H9 (cell line): ENCODE data around the gene LYRM2. TPM values are rescaled to one million over a fixed set of nuclear protein-coding genes. Genes with fewer than 3 reads are reported as not detected.

Source experiments
- DNase-seq: peaks from one replicate; pipeline ENCODE4 v3.0.0-alpha.2; 2017
- H2AFZ ChIP-seq: one replicate; pipeline ENCODE4 v1.6.1; 2013; ENCODE audit warnings: mild to moderate bottlenecking, low read length, control low read depth, moderate library complexity
- H2AK5ac ChIP-seq: 2 replicates; pipeline ENCODE4 v1.6.1; 2013; ENCODE audit warnings: low read length, control low read depth, mixed read lengths; ENCODE audit not compliant: insufficient read length
- H2BK120ac ChIP-seq: one replicate; pipeline ENCODE4 v1.6.1; 2013; ENCODE audit warnings: low read depth, mild to moderate bottlenecking, low read length, control low read depth, inconsistent platforms; ENCODE audit not compliant: poor library complexity, severe bottlenecking
- H2BK12ac ChIP-seq: 2 replicates; pipeline ENCODE4 v1.6.1; 2013; ENCODE audit warnings: low read length, control low read depth, mixed read lengths, low read depth; ENCODE audit not compliant: insufficient read length
- H2BK15ac ChIP-seq: 2 replicates; pipeline ENCODE4 v1.6.1; 2013; ENCODE audit warnings: low read depth, low read length, control low read depth
- H2BK20ac ChIP-seq: one replicate; pipeline ENCODE4 v1.6.1; 2013; ENCODE audit warnings: low read depth, mild to moderate bottlenecking, low read length, control low read depth, inconsistent platforms; ENCODE audit not compliant: poor library complexity, severe bottlenecking
- H2BK5ac ChIP-seq: 2 replicates; pipeline ENCODE4 v1.6.1; 2013; ENCODE audit warnings: low read length, control low read depth, mixed read lengths; ENCODE audit not compliant: insufficient read length
- H3K14ac ChIP-seq: 2 replicates; pipeline ENCODE4 v1.6.1; 2013; ENCODE audit warnings: low read length, control low read depth; ENCODE audit not compliant: insufficient read depth
- H3K18ac ChIP-seq: 2 replicates; pipeline ENCODE4 v1.6.1; 2013; ENCODE audit warnings: low read depth, mild to moderate bottlenecking, mixed read lengths, low read length, control low read depth; ENCODE audit not compliant: insufficient read length
- H3K23ac ChIP-seq: 2 replicates; pipeline ENCODE4 v1.6.1; 2013; ENCODE audit warnings: low read length, control low read depth, mixed read lengths, low read depth; ENCODE audit not compliant: insufficient read length
- H3K23me2 ChIP-seq: 2 replicates; pipeline ENCODE4 v1.6.1; 2013; ENCODE audit warnings: low read depth, mild to moderate bottlenecking, mixed read lengths, low read length, control low read depth; ENCODE audit not compliant: insufficient read length, poor library complexity, severe bottlenecking
- H3K27ac ChIP-seq: 2 replicates; pipeline ENCODE4 v1.5.1; 2013; ENCODE audit warnings: low read length, control low read depth, mixed read lengths, low read depth; ENCODE audit not compliant: insufficient read length
- H3K27me3 ChIP-seq: 2 replicates; pipeline ENCODE4 v1.6.1; 2013; ENCODE audit warnings: low read length, control low read depth, inconsistent platforms; ENCODE audit not compliant: insufficient read depth
- H3K4ac ChIP-seq: 2 replicates; pipeline ENCODE4 v1.6.1; 2013; ENCODE audit warnings: low read depth, mild to moderate bottlenecking, control low read depth, inconsistent platforms, low read length, moderate library complexity
- H3K4me1 ChIP-seq: 2 replicates; pipeline ENCODE4 v1.6.1; 2013; ENCODE audit warnings: low read length, control low read depth, inconsistent platforms; ENCODE audit not compliant: insufficient read depth
- H3K4me2 ChIP-seq: 2 replicates; pipeline ENCODE4 v1.6.1; 2013; ENCODE audit warnings: low read length, control low read depth, mixed read lengths; ENCODE audit not compliant: insufficient read length, insufficient read depth
- H3K56ac ChIP-seq: 2 replicates; pipeline ENCODE4 v1.6.1; 2013; ENCODE audit warnings: low read depth, mild to moderate bottlenecking, mixed read lengths, low read length, control low read depth; ENCODE audit not compliant: insufficient read length
- H3K79me1 ChIP-seq: 2 replicates; pipeline ENCODE4 v1.6.1; 2013; ENCODE audit warnings: low read depth, mild to moderate bottlenecking, moderate library complexity, low read length, control low read depth, inconsistent platforms; ENCODE audit not compliant: insufficient read depth, poor library complexity, severe bottlenecking
- H3K79me2 ChIP-seq: 2 replicates; pipeline ENCODE4 v1.6.1; 2013; ENCODE audit warnings: low read length, control low read depth, inconsistent platforms; ENCODE audit not compliant: insufficient read depth
- H3K9ac ChIP-seq: 2 replicates; pipeline ENCODE4 v1.6.1; 2013; ENCODE audit warnings: low read length, control low read depth, mixed read lengths; ENCODE audit not compliant: insufficient read length; ENCODE audit errors: extremely low read depth
- H3K9me3 ChIP-seq: one replicate; pipeline ENCODE4 v1.6.1; 2013; ENCODE audit warnings: low read depth, low read length, inconsistent platforms; ENCODE audit not compliant: control insufficient read depth
- H3T11ph ChIP-seq: one replicate; pipeline ENCODE4 v1.6.1; 2013; ENCODE audit warnings: mild to moderate bottlenecking, low read length, control low read depth, inconsistent platforms
- H4K20me1 ChIP-seq: one replicate; pipeline ENCODE4 v1.6.1; 2013; ENCODE audit not compliant: control insufficient read depth, insufficient read length, insufficient read depth
- H4K5ac ChIP-seq: 2 replicates; pipeline ENCODE4 v1.6.1; 2013; ENCODE audit warnings: low read depth, mild to moderate bottlenecking, mixed read lengths, low read length, control low read depth; ENCODE audit not compliant: insufficient read length
- H4K8ac ChIP-seq: replicated peaks from 2 replicates; pipeline ENCODE4 v1.6.1; 2013; ENCODE audit warnings: low read length, control low read depth, mixed read lengths, low read depth; ENCODE audit not compliant: insufficient read length
- H4K91ac ChIP-seq: 2 replicates; pipeline ENCODE4 v1.6.1; 2013; ENCODE audit warnings: low read depth, mild to moderate bottlenecking, moderate library complexity, mixed read lengths, low read length, control low read depth; ENCODE audit not compliant: insufficient read length
- H3K27ac Mint-ChIP-seq, 3 experiments: 2 replicates in 2 of 3; 3 replicates in 1 of 3; pipeline ENCODE4 v1.8.0; 2020 to 2021; ENCODE audit warnings: mixed read lengths in 3 of 3, mild to moderate bottlenecking in 1 of 3, moderate library complexity in 1 of 3
- H3K27me3 Mint-ChIP-seq: 2 replicates; pipeline ENCODE4 v1.8.0; 2021; ENCODE audit warnings: low read depth, mild to moderate bottlenecking, moderate library complexity, mixed read lengths
- H3K36me3 Mint-ChIP-seq, 3 experiments: 2 replicates in 2 of 3; 3 replicates in 1 of 3; pipeline ENCODE4 v1.8.0; 2020 to 2021; ENCODE audit warnings: low read depth in 3 of 3, mixed read lengths in 3 of 3; ENCODE audit not compliant: insufficient read depth in 1 of 3
- H3K4me1 Mint-ChIP-seq, 2 experiments: 2 replicates each; pipeline ENCODE4 v1.8.0; 2020; ENCODE audit warnings: mixed read lengths in 2 of 2
- H3K4me3 Mint-ChIP-seq, 2 experiments: 2 replicates in 1 of 2; 3 replicates in 1 of 2; pipeline ENCODE4 v1.8.0; 2020 to 2021; ENCODE audit warnings: mild to moderate bottlenecking in 2 of 2, mixed read lengths in 2 of 2, moderate library complexity in 1 of 2
- H3K9me3 Mint-ChIP-seq, 2 experiments: 2 replicates in 1 of 2; 3 replicates in 1 of 2; pipeline ENCODE4 v1.8.0; 2020; ENCODE audit warnings: mild to moderate bottlenecking in 2 of 2, mixed read lengths in 2 of 2, moderate library complexity in 1 of 2
- CTCF ChIP-seq: fragments of 200-600 bp; sonication (generic); conservative IDR thresholded peaks from 3 replicates; pipeline ENCODE4 v1.8.0; 2021; ENCODE audit warnings: antibody characterized with exemption, mild to moderate bottlenecking
- WGBS: extraction: QIAGEN DNeasy Blood & Tissue Kit; methylation state at CpG from one replicate; pipeline ENCODE4 v1.1.7; 2013; ENCODE audit warnings: missing lambda C conversion rate, low lambda C conversion rate, mixed read lengths; ENCODE audit not compliant: insufficient read length; ENCODE audit errors: extremely low coverage; 5-methylcytosine and 5-hydroxymethylcytosine counted together
- total RNA-seq: library from RNA; stranded (reverse); gene quantifications from 2 replicates; pipeline ENCODE4 v1.2.1, GENCODE V29; 2021

The LYRM2 gene
- total RNA-seq, 1 experiment from 2014 or later = 29.8 TPM

GRCh38 chr6:89597988-89598387 lies 40.6 kb downstream of the LYRM2 start:
- Mint-ChIP-seq H3K4me3 (no peak overlapping the region), H3K36me3 (no peaks in the 10 kb centered on the region), H3K4me1 (0 out of 4 replicates have a peak, but pooled peaks cover 0 to 4% of the 10 kb centered on the region in 2 experiments), H3K27ac (no peak overlapping the region), H3K9me3 (no peaks in the 10 kb centered on the region), H3K27me3 (no peaks in the 10 kb centered on the region)
- no peak overlapping the region for H4K5ac ChIP-seq
- H3K4me1 ChIP-seq = no peaks in the 10 kb centered on the region
- no peak overlapping the region for H3K23ac ChIP-seq
- no CpG with 5 or more reads among the region's 3 CpGs for WGBS
- H3K23me2 ChIP-seq = no peaks in the 10 kb centered on the region
- no peaks in the 10 kb centered on the region; the same call in 1 of the 2 replicates for H3K27me3 ChIP-seq
- H3K56ac ChIP-seq = no peak overlapping the region
- H2AK5ac ChIP-seq = no peak overlapping the region
- H3K79me2 ChIP-seq = no peaks in the 10 kb centered on the region
- H3T11ph ChIP-seq = no peak overlapping the region
- no peak overlapping the region for H3K18ac ChIP-seq
- H4K8ac ChIP-seq = no peak overlapping the region
- no peak overlapping the region for H3K9ac ChIP-seq
- H3K9me3 ChIP-seq = no peaks in the 10 kb centered on the region
- H2BK120ac ChIP-seq = no peak overlapping the region
- no peak overlapping the region for H4K91ac ChIP-seq
- H3K79me1 ChIP-seq = no peaks in the 10 kb centered on the region
- no peak overlapping the region for H2BK5ac ChIP-seq
- no peak overlapping the region for H2AFZ ChIP-seq
- no peak for DNase-seq
- no peak overlapping the region for H3K14ac ChIP-seq
- H2BK12ac ChIP-seq = no peak overlapping the region
- H2BK20ac ChIP-seq = no peak overlapping the region
- H4K20me1 ChIP-seq = no peaks in the 10 kb centered on the region
- TF ChIP-seq CTCF = peak; percentile 25; the same call in 1 of the 3 replicates
- H3K27ac ChIP-seq = no peak overlapping the region
- H3K4ac ChIP-seq = no peak overlapping the region
- no peak overlapping the region for H2BK15ac ChIP-seq
- H3K4me2 ChIP-seq = no peak overlapping the region
